HCT116 (cell line): Measurements from ENCODE around the gene ARHGEF38. TPM values are rescaled to one million over a fixed set of nuclear protein-coding genes. Genes with fewer than 3 reads are reported as not detected.

Source experiments
- ATAC-seq: fragments of 200-7000 bp; cut with Tn5 transposase; 2 replicates; pipeline ENCODE4 v1.9.1; 2020; ENCODE audit warnings: mild to moderate bottlenecking, moderate library complexity
- BruUV-seq: library from RNA; stranded (reverse); fragments of 400-500 nt; replicated peaks from 2 replicates; lab custom pipeline; 2021; lab: Mats Ljungman, UMichigan
- CTCF ChIA-PET: fragments of 300-600 bp; sonication (Branson Sonifier 250); formaldehyde crosslinking; loops from one replicate; lab custom pipeline; 2021; ENCODE audit warnings: antibody characterized with exemption; lab: Charles Lee
- POLR2A ChIA-PET: fragments of 300-600, 350-600 bp; sonication (Branson Sonifier 250); formaldehyde crosslinking; loops from one replicate; lab custom pipeline; 2021; ENCODE audit warnings: antibody characterized with exemption; lab: Charles Lee
- RAD21 ChIA-PET, 2 experiments: fragments of 300-600 bp; sonication (Branson Sonifier 250); formaldehyde crosslinking; loops; one replicate each; lab custom pipeline; 2023; ENCODE audit warnings: low total read pairs in 2 of 2; ENCODE audit not compliant: uncharacterized antibody in 2 of 2, unreplicated experiment in 2 of 2, low non-redundant PET in 1 of 2; lab: Charles Lee
- DNase-seq: peaks from one replicate; pipeline ENCODE4 v3.0.0-alpha.2; 2010; ENCODE audit warnings: low read depth, low spot score
- H2AFZ ChIP-seq: fragments of 200-600 bp; shearing (Covaris generic), sonication (generic); 2 replicates; pipeline ENCODE4 v1.6.1; 2017; ENCODE audit warnings: low read depth, mixed run types, mixed read lengths, antibody characterized with exemption, low read length; ENCODE audit not compliant: poor library complexity, severe bottlenecking
- H3K27ac ChIP-seq: 2 replicates; pipeline ENCODE4 v1.5.1; 2012; ENCODE audit warnings: low read depth, low read length
- H3K27me3 ChIP-seq: fragments of 200-600 bp; sonication (generic); 2 replicates; pipeline ENCODE4 v1.6.1; 2016; ENCODE audit warnings: mixed run types, low read length, mixed read lengths; ENCODE audit not compliant: insufficient read depth
- H3K36me3 ChIP-seq, 2 experiments: fragments of 200-500 bp in 1 of 2; fragments of 200-600 bp in 1 of 2; sonication (Bioruptor generic) in 1 of 2; sonication (generic) in 1 of 2; 2 replicates each; pipeline versions ENCODE4 v1.5.1 to v1.6.1; 2014 to 2016; ENCODE audit warnings: low read length in 2 of 2, inconsistent platforms in 1 of 2, mixed read lengths in 1 of 2, mixed run types in 1 of 2; ENCODE audit not compliant: insufficient read depth in 2 of 2, control insufficient read depth in 1 of 2
- H3K4me1 ChIP-seq, 2 experiments: fragments of 200-600 bp in 1 of 2; sonication (generic) in 1 of 2; 2 replicates each; pipeline versions ENCODE4 v1.5.1 to v1.6.1; 2012 to 2017; ENCODE audit warnings: low read length in 2 of 2, inconsistent platforms in 1 of 2, mild to moderate bottlenecking in 1 of 2, mixed read lengths in 1 of 2, mixed run types in 1 of 2, moderate library complexity in 1 of 2; ENCODE audit not compliant: insufficient read depth in 2 of 2, control insufficient read depth in 1 of 2
- H3K4me2 ChIP-seq: fragments of 200-600 bp; sonication (generic); 2 replicates; pipeline ENCODE4 v1.6.1; 2017; ENCODE audit warnings: mixed run types, low read length, mixed read lengths
- H3K4me3 ChIP-seq, 2 experiments: fragments of 200-600 bp in 1 of 2; sonication (generic) in 1 of 2; replicated peaks in 1 of 2; 2 replicates each; pipeline ENCODE4 v1.5.1; 2011 to 2016; ENCODE audit warnings: low read length in 2 of 2, control low read depth in 1 of 2, low read depth in 1 of 2, mild to moderate bottlenecking in 1 of 2, mixed read lengths in 1 of 2, mixed run types in 1 of 2
- H3K79me2 ChIP-seq: fragments of 200-600 bp; sonication (generic); 2 replicates; pipeline ENCODE4 v1.6.1; 2017; ENCODE audit warnings: mild to moderate bottlenecking, mixed run types, low read length, moderate library complexity, mixed read lengths; ENCODE audit not compliant: insufficient read depth
- H3K9ac ChIP-seq: fragments of 200-600 bp; sonication (generic); 2 replicates; pipeline ENCODE4 v1.6.1; 2016; ENCODE audit warnings: low read length, mixed read lengths
- H3K9me2 ChIP-seq: fragments of 200-600 bp; sonication (generic), shearing (Covaris generic); 2 replicates; pipeline ENCODE4 v1.6.1; 2017; ENCODE audit warnings: mixed run types, mild to moderate bottlenecking, moderate library complexity; ENCODE audit not compliant: insufficient read depth
- H3K9me3 ChIP-seq, 2 experiments: fragments of 200-500 bp in 1 of 2; fragments of 200-600 bp in 1 of 2; sonication (Bioruptor generic) in 1 of 2; sonication (generic) in 1 of 2; 2 replicates each; pipeline ENCODE4 v1.6.1; 2014 to 2017; ENCODE audit warnings: low read length in 2 of 2, mixed read lengths in 2 of 2, inconsistent platforms in 1 of 2, low read depth in 1 of 2, mild to moderate bottlenecking in 1 of 2, mixed run types in 1 of 2, moderate library complexity in 1 of 2; ENCODE audit not compliant: control insufficient read depth in 1 of 2, insufficient read depth in 1 of 2
- H4K20me1 ChIP-seq: fragments of 200-600 bp; sonication (generic), shearing (Covaris generic); 2 replicates; pipeline ENCODE4 v1.6.1; 2017; ENCODE audit warnings: mixed run types, mild to moderate bottlenecking, moderate library complexity; ENCODE audit not compliant: insufficient read depth
- CEBPB ChIP-seq: IDR thresholded peaks from 2 replicates; pipeline ENCODE4 v1.6.1; 2012; ENCODE audit warnings: low read depth
- EGR1 ChIP-seq: IDR thresholded peaks from 2 replicates; pipeline ENCODE4 v1.6.1; 2012; ENCODE audit warnings: low read depth
- ELF1 ChIP-seq: IDR thresholded peaks from 2 replicates; pipeline ENCODE4 v1.6.1; 2012; ENCODE audit warnings: low read depth, borderline replicate concordance
- FOSL1 ChIP-seq: IDR thresholded peaks from 2 replicates; pipeline ENCODE4 v1.6.1; 2012; ENCODE audit warnings: low read depth
- JUND ChIP-seq: IDR thresholded peaks from 2 replicates; pipeline ENCODE4 v1.6.1; 2012
- POLR2AphosphoS5 ChIP-seq: IDR thresholded peaks from 2 replicates; pipeline ENCODE4 v1.6.1; 2011; ENCODE audit warnings: mild to moderate bottlenecking, low read depth, low read length, moderate library complexity
- SP1 ChIP-seq: IDR thresholded peaks from 2 replicates; pipeline ENCODE4 v1.6.1; 2012; ENCODE audit warnings: low read depth
- TCF7L2 ChIP-seq: IDR thresholded peaks from 2 replicates; pipeline ENCODE4 v1.7.0; 2011; ENCODE audit warnings: borderline replicate concordance, inconsistent platforms; ENCODE audit not compliant: insufficient read depth, insufficient read length; ENCODE audit errors: extremely low read depth
- ZFX ChIP-seq: fragments of 450-650 bp; IDR thresholded peaks from 2 replicates; pipeline ENCODE4 v1.6.1; 2017
- intact Hi-C: fragments of 100-400 bp; cut with micrococcal nuclease; formaldehyde crosslinking; loops from 2 replicates; pipeline ENCODE4 v1.10.0; 2022
- total RNA-seq: library from RNA; stranded (reverse); gene quantifications from one replicate; pipeline ENCODE4 v1.2.1, GENCODE V29; 2021; ENCODE audit not compliant: unreplicated experiment
- TF ChIP-seq, protein P1 (sequence below): IDR thresholded peaks from 2 replicates; pipeline ENCODE4 v1.6.1; 2012
- TF ChIP-seq, protein P2 (sequence below): IDR thresholded peaks from 2 replicates; pipeline ENCODE4 v1.6.1; 2011; ENCODE audit warnings: mild to moderate bottlenecking, low read length, moderate library complexity; ENCODE audit not compliant: insufficient replicate concordance; ENCODE audit errors: extremely low read depth

The ARHGEF38 gene
- total RNA-seq, 1 experiment from 2014 or later: not detected

DNA sequence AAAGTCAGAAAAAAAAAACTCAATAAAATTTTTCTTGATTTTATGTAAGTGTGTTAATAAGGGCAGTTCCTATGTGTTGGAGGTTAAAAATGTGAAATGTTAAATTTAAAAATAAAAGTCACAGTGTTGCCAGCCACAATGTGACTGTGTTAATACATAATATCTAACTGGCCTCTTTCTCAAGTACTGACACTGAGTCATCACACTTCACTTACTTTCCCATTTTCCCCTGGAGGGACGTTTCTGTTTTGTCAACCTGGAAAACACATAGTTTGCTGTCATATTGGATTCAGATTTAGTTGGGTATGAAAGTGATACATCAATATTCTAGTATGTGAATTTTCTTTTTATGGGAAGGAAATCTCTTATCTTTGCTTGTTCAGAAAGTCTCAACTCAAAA, 46.4 kb downstream of the ARHGEF38 start:
- Histone ChIP-seq H3K79me2 (no peaks in the 10 kb centered on the region), H3K36me3 (no peaks in the 10 kb centered on the region), H3K4me1 (no peaks in the 10 kb centered on the region), H3K9ac (no peak overlapping the region), H3K27me3 (no peaks in the 10 kb centered on the region), H3K4me3 (no peak overlapping the region), H3K9me3 (no peaks in the 10 kb centered on the region), H4K20me1 (no peaks in the 10 kb centered on the region), H3K4me2 (no peak overlapping the region), H3K27ac (no peak overlapping the region), H2AFZ (peak overlapping the region; percentile 3), H3K9me2 (no peaks in the 10 kb centered on the region)
- ChIA-PET POLR2A (no interaction called here), RAD21 (no interaction called here), CTCF (no interaction called here)
- intact Hi-C loops: no loop called here
- ATAC-seq (no peak), DNase-seq (no peak)
- no TSS peak for BruUV-seq
- TF ChIP-seq, protein P1, sequence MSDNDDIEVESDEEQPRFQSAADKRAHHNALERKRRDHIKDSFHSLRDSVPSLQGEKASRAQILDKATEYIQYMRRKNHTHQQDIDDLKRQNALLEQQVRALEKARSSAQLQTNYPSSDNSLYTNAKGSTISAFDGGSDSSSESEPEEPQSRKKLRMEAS: no peak
- TF ChIP-seq, protein P2, sequence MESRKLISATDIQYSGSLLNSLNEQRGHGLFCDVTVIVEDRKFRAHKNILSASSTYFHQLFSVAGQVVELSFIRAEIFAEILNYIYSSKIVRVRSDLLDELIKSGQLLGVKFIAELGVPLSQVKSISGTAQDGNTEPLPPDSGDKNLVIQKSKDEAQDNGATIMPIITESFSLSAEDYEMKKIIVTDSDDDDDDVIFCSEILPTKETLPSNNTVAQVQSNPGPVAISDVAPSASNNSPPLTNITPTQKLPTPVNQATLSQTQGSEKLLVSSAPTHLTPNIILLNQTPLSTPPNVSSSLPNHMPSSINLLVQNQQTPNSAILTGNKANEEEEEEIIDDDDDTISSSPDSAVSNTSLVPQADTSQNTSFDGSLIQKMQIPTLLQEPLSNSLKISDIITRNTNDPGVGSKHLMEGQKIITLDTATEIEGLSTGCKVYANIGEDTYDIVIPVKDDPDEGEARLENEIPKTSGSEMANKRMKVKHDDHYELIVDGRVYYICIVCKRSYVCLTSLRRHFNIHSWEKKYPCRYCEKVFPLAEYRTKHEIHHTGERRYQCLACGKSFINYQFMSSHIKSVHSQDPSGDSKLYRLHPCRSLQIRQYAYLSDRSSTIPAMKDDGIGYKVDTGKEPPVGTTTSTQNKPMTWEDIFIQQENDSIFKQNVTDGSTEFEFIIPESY: no peak
- no peak for TF ChIP-seq TCF7L2
- no peak for TF ChIP-seq ZFX
- TF ChIP-seq POLR2AphosphoS5: no peak
- TF ChIP-seq SP1: no peak
- no peak for TF ChIP-seq EGR1
- TF ChIP-seq ELF1: no peak
- no peak for TF ChIP-seq CEBPB
- no peak for TF ChIP-seq FOSL1
- no peak for TF ChIP-seq JUND
